IPS-20b (cell line): Measurements from ENCODE around the gene DDC.

Experiments
- H3K27ac ChIP-seq: one replicate; pipeline ENCODE4 v1.5.1; 2013; ENCODE audit warnings: low read length
- H3K27me3 ChIP-seq: 2 replicates; pipeline ENCODE4 v1.6.1; 2013; ENCODE audit warnings: mild to moderate bottlenecking, low read length, inconsistent platforms; ENCODE audit not compliant: insufficient read depth
- H3K36me3 ChIP-seq: 2 replicates; pipeline ENCODE4 v1.6.1; 2013; ENCODE audit warnings: low read depth, mild to moderate bottlenecking, inconsistent platforms, low read length, moderate library complexity; ENCODE audit not compliant: insufficient read depth
- H3K4me1 ChIP-seq: 2 replicates; pipeline ENCODE4 v1.6.1; 2013; ENCODE audit warnings: mild to moderate bottlenecking, control low read depth, inconsistent platforms, low read length, moderate library complexity; ENCODE audit not compliant: insufficient read depth
- H3K4me3 ChIP-seq: 2 replicates; pipeline ENCODE4 v1.5.1; 2013; ENCODE audit warnings: mild to moderate bottlenecking, low read length, inconsistent platforms
- H3K9ac ChIP-seq: 2 replicates; pipeline ENCODE4 v1.6.1; 2013; ENCODE audit warnings: low read depth, mild to moderate bottlenecking, inconsistent platforms, low read length, moderate library complexity
- H3K9me3 ChIP-seq: 2 replicates; pipeline ENCODE4 v1.6.1; 2013; ENCODE audit warnings: mild to moderate bottlenecking, low read depth, low read length, inconsistent platforms; ENCODE audit not compliant: insufficient read depth

Gene DDC

GRCh38 chr7:50413561-50413960 lies 151.6 kb downstream of the DDC start:
- H3K27me3 ChIP-seq: no peaks in the 10 kb centered on the region
- H3K9me3 ChIP-seq: no peaks in the 10 kb centered on the region
- H3K36me3 ChIP-seq: no peaks in the 10 kb centered on the region
- no peak overlapping the region for H3K9ac ChIP-seq
- H3K4me3 ChIP-seq: no peak overlapping the region
- H3K27ac ChIP-seq: no peak overlapping the region
- no peaks in the 10 kb centered on the region for H3K4me1 ChIP-seq

DNA sequence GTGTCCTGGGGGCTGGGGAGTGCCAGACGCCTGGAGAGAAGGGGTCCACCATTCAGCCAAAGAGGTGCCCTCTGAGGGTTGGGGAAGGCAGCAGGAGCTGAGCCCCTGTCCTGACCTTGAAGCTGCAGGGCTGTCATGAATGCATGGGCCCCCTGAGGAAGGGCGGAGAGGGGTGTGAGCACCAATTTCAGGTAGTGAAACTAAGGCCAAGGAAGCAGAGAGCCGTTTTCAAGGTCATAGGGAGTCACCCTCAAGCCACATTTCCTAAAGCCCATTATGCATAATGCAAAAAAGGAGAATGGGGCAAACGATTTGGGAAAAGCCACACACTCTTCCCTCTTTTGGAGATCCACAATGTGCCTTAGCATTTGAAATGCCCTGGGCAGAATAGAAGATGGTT lies 152.2 kb downstream of the DDC start:
- no peak overlapping the region for H3K27ac ChIP-seq
- no peak overlapping the region for H3K4me3 ChIP-seq
- no peak overlapping the region for H3K9ac ChIP-seq
- no peaks in the 10 kb centered on the region for H3K4me1 ChIP-seq
- no peaks in the 10 kb centered on the region for H3K36me3 ChIP-seq
- H3K9me3 ChIP-seq: no peaks in the 10 kb centered on the region
- H3K27me3 ChIP-seq: no peaks in the 10 kb centered on the region

DNA sequence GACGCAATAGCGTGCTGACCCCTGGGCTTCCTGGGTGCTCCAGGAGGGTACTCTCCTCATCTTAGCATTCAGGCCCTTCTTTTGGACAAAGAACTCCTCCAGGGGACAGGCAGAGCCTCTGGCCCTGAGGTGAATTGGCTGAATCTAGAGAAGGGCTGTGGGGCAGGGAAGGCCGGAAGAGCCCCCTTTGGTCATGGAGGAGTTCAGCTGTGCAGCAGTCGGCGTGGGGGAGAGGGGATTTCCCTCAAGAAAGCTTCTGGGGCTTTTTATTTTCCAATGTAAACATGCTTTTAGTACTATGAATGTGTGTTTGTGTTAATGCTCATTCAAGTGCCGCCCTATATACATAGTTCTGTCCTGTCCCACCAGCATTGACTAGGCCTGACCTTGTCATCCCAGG lies 153.9 kb downstream of the DDC start:
- no peaks in the 10 kb centered on the region for H3K9me3 ChIP-seq
- H3K27ac ChIP-seq: no peak overlapping the region
- no peak overlapping the region for H3K9ac ChIP-seq
- H3K4me3 ChIP-seq: no peak overlapping the region
- H3K4me1 ChIP-seq: no peaks in the 10 kb centered on the region
- no peaks in the 10 kb centered on the region for H3K36me3 ChIP-seq
- H3K27me3 ChIP-seq: no peaks in the 10 kb centered on the region

DNA sequence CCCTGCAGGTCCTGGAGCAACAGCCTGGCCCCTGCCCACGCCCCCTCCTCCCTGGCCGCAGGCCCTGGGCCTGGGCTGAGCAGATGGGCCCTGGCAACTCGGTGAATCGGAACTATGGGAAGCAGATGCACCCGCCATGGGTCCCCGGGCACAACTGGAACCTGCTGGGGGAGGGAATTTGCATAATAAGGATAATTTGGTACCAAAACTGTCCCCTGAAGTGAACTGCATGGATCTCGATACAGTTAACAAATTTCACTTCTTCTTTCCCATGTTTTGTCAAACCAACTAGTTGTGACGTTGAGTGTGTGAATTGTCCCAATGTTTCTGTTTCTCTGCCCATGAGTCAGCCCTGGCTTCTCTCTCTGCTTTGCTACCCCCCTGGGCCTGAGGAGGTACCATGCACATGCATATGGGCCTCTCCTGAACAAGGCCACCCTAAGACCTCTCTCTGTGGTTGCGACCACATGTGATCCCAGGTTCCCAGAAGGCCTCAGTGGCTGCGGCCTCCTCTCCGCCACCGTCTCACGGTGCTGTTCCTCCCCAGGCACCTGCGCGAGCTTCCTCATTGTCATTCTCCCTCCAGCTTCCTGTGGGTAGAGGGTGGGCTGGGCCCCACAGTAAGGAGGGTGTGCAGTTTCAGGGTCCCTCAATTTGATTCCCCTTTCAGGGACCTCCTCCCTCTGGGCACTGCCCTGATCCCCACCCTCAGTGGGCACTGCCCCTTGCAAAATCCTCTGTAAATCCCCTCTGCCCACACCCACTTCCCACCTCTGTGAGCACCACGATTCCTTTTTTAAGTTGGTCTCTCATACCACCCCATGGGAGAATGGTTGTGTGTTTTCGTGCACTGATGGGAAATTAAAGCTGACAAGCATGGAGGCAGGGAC lies 155.1 kb downstream of the DDC start:
- Histone ChIP-seq H3K27ac (no peak overlapping the region), H3K36me3 (no peaks in the 10 kb centered on the region), H3K4me3 (no peak overlapping the region), H3K27me3 (no peaks in the 10 kb centered on the region), H3K4me1 (no peaks in the 10 kb centered on the region), H3K9me3 (no peaks in the 10 kb centered on the region), H3K9ac (no peak overlapping the region)
